OCI-LY3 (cell line): ENCODE measurements around the gene EML4.

Experiments used
- H2AFZ ChIP-seq: fragments of 200-600, 300-600 bp; shearing (Covaris generic); 2 replicates; pipeline ENCODE4 v1.6.0; 2014; ENCODE audit warnings: antibody characterized with exemption, low read depth, low read length
- H3K27ac ChIP-seq: fragments of 200-600, 300-600 bp; sonication (generic); 2 replicates; pipeline ENCODE4 v1.5.1; 2014; ENCODE audit warnings: mild to moderate bottlenecking, low read length, moderate library complexity, mixed read lengths
- H3K27me3 ChIP-seq: fragments of 200-600, 300-600 bp; sonication (generic); 2 replicates; pipeline ENCODE4 v1.6.1; 2014; ENCODE audit warnings: low read depth, low read length, mixed read lengths
- H3K36me3 ChIP-seq: fragments of 200-600, 300-600 bp; sonication (generic); replicated peaks from 2 replicates; pipeline ENCODE3; 2014; ENCODE audit warnings: low read depth, low read length, mixed read lengths
- H3K4me1 ChIP-seq: fragments of 300-600, 200-600 bp; sonication (generic); 2 replicates; pipeline ENCODE4 v1.6.1; 2014; ENCODE audit warnings: low read length, mixed read lengths
- H3K4me2 ChIP-seq: fragments of 200-600, 300-600 bp; sonication (generic); 2 replicates; pipeline ENCODE4 v1.6.1; 2014; ENCODE audit warnings: low read length, mixed read lengths
- H3K4me3 ChIP-seq: fragments of 300-600, 200-600 bp; sonication (generic); 2 replicates; pipeline ENCODE4 v1.5.1; 2014; ENCODE audit warnings: antibody characterized with exemption, mild to moderate bottlenecking, low read length, moderate library complexity
- H3K79me2 ChIP-seq: fragments of 300-600, 200-600 bp; shearing (Covaris generic); 2 replicates; pipeline ENCODE4 v1.6.1; 2014; ENCODE audit warnings: mild to moderate bottlenecking, low read length, mixed read lengths
- H3K9ac ChIP-seq: fragments of 300-600, 200-600 bp; shearing (Covaris generic); 2 replicates; pipeline ENCODE4 v1.6.0; 2014; ENCODE audit warnings: mild to moderate bottlenecking, low read length, moderate library complexity
- H3K9me3 ChIP-seq: fragments of 200-600, 300-600 bp; shearing (Covaris generic); 2 replicates; pipeline ENCODE4 v1.6.1; 2014; ENCODE audit warnings: low read length, mixed read lengths; ENCODE audit not compliant: insufficient read depth
- H4K20me1 ChIP-seq: fragments of 200-600, 300-600 bp; sonication (generic); 2 replicates; pipeline ENCODE4 v1.6.1; 2016; ENCODE audit warnings: low read length, mixed read lengths; ENCODE audit not compliant: insufficient read depth
- EZH2phosphoT487 ChIP-seq: fragments of 200-600 bp; shearing (Covaris generic); IDR thresholded peaks from 2 replicates; pipeline ENCODE4 v1.6.1; 2018; ENCODE audit warnings: antibody characterized with exemption, mixed run types, low read depth
- TF ChIP-seq, protein P1 (sequence below): fragments of 200-600, 300-600 bp; sonication (generic); IDR thresholded peaks from 2 replicates; pipeline ENCODE4 v1.5.1; 2014; ENCODE audit warnings: antibody characterized with exemption, low read length, low read depth

EML4 gene

DNA sequence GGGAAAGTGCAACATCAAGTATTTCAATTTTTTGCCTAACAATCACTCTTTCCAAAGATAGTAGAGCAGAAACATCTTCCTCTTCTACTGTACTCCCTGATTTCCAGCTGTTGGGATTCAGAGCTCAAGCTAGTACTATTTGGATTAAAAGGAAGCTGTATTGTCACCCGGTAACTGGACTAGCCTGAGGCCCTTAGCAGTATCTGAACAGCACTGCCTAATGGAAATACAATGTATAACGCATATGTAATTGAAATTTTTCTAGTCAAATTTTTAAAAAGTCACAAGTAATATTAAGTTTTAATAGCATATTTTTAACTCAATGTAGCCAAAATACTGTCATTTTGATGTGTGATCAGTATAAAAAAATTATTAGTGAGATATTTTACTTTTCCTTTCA lies 105.7 kb downstream of the EML4 start:
- TF ChIP-seq, protein P1, sequence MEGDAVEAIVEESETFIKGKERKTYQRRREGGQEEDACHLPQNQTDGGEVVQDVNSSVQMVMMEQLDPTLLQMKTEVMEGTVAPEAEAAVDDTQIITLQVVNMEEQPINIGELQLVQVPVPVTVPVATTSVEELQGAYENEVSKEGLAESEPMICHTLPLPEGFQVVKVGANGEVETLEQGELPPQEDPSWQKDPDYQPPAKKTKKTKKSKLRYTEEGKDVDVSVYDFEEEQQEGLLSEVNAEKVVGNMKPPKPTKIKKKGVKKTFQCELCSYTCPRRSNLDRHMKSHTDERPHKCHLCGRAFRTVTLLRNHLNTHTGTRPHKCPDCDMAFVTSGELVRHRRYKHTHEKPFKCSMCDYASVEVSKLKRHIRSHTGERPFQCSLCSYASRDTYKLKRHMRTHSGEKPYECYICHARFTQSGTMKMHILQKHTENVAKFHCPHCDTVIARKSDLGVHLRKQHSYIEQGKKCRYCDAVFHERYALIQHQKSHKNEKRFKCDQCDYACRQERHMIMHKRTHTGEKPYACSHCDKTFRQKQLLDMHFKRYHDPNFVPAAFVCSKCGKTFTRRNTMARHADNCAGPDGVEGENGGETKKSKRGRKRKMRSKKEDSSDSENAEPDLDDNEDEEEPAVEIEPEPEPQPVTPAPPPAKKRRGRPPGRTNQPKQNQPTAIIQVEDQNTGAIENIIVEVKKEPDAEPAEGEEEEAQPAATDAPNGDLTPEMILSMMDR: no peak
- TF ChIP-seq EZH2phosphoT487: no peak
- Histone ChIP-seq H4K20me1 (no peaks in the 10 kb centered on the region), H3K4me3 (no peak overlapping the region), H3K36me3 (no peaks in the 10 kb centered on the region), H3K79me2 (no peaks in the 10 kb centered on the region), H3K4me2 (no peak overlapping the region), H3K27ac (no peak overlapping the region), H3K27me3 (no peaks in the 10 kb centered on the region), H3K9ac (no peak overlapping the region), H3K4me1 (no peaks in the 10 kb centered on the region), H2AFZ (no peak overlapping the region), H3K9me3 (no peaks in the 10 kb centered on the region)

DNA sequence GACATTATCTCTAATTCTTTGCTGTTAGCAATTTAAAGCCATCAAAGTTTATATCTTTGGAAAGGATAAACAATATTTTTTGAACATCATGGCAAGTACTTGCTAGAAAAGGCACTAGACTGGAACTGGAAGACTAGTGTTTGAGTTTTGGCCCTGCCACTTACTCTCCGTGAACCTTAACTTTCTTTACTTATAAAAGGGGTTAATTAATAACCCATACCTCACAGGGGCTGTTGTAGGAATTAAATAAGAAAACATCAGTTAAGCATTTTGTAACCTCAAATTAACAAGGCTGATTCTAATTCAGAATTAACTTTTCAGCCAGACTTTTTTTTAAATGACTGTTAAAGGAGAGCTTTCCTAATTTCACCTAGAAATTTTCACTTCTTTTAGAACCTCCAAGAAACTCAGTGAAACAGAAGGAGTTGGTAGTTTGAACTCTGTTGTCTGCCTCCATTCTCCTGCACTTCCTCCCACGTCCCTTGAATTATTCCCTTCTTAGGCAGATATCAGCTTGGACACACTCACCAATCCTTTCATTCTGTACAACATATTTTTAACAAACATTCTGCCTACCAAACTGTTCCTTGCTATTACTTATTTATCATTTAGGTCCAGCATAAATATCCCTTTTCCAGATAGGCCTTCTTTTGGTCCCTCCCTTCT lies 112.4 kb downstream of the EML4 start:
- no peaks in the 10 kb centered on the region for H3K27me3 ChIP-seq
- no peak overlapping the region for H3K27ac ChIP-seq
- TF ChIP-seq, protein P1: no peak
- no peak for TF ChIP-seq EZH2phosphoT487
- H3K9ac ChIP-seq: no peak overlapping the region
- H3K79me2 ChIP-seq: no peaks in the 10 kb centered on the region
- no peaks in the 10 kb centered on the region for H3K4me1 ChIP-seq
- no peak overlapping the region for H3K4me2 ChIP-seq
- H3K36me3 ChIP-seq: peaks cover 16% of the 10 kb centered on the region
- H3K4me3 ChIP-seq: no peak overlapping the region
- no peak overlapping the region for H2AFZ ChIP-seq
- H4K20me1 ChIP-seq: no peaks in the 10 kb centered on the region; the same call in 1 of the 2 replicates
- no peaks in the 10 kb centered on the region for H3K9me3 ChIP-seq

GRCh38 chr2:42284019-42284418 lies 114.9 kb downstream of the EML4 start:
- Histone ChIP-seq H3K36me3 (peaks cover 28% of the 10 kb centered on the region), H3K4me2 (no peak overlapping the region), H3K9ac (no peak overlapping the region), H3K4me3 (no peak overlapping the region), H3K4me1 (peaks cover 3% of the 10 kb centered on the region; the same call in 1 of the 2 replicates), H3K27ac (no peak overlapping the region), H3K9me3 (no peaks in the 10 kb centered on the region), H4K20me1 (no peaks in the 10 kb centered on the region; the same call in 1 of the 2 replicates), H3K79me2 (no peaks in the 10 kb centered on the region), H2AFZ (no peak overlapping the region), H3K27me3 (no peaks in the 10 kb centered on the region)
- TF ChIP-seq, protein P1: no peak
- no peak for TF ChIP-seq EZH2phosphoT487

DNA sequence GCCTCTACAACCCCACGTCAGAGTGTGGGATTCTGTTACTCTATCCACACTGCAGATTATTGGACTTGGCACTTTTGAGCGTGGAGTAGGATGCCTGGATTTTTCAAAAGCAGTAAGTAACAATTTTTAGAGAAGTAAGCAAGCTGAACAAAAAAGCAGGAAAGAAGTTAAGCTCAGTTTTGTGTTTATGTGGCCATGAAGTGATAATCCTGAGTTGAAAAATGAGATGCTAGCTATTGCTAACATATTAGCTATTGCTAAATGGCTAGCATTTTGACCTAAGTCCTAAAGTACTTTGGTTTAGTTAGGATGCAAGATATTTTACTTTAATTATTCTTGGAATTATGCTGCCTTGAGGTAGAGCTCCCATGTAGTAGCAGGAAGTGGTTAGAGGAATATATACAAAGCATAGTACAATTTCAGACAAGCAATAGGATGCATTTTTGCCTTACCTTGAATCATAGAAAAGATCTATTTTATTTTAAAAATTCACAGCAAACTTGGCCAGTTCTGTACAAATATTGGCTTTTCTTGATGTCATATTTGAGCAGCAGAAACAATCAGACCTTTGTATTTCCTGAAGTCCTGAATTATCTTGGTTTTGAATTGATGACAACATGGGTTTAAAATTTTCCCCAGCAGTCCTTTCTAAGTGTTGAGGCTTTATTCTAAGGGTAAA lies 117.3 kb downstream of the EML4 start:
- Histone ChIP-seq H3K36me3 (peaks cover 35% of the 10 kb centered on the region), H4K20me1 (no peaks in the 10 kb centered on the region; the same call in 1 of the 2 replicates), H3K4me3 (no peak overlapping the region), H3K9me3 (no peaks in the 10 kb centered on the region), H3K79me2 (no peaks in the 10 kb centered on the region), H2AFZ (no peak overlapping the region), H3K4me2 (no peak overlapping the region), H3K27ac (no peak overlapping the region), H3K9ac (no peak overlapping the region), H3K4me1 (peaks cover 3% of the 10 kb centered on the region; the same call in 1 of the 2 replicates), H3K27me3 (no peaks in the 10 kb centered on the region)
- TF ChIP-seq, protein P1: no peak
- TF ChIP-seq EZH2phosphoT487: no peak
